IPS DF 4.7 (cell line): ENCODE results near the gene MTFP1.
"Not testable (repeated sequence)": the region's sequence is repeated elsewhere in the genome, so short reads cannot be mapped to it uniquely, and the experiment has no call there.

Experiments
- DNase-seq: peaks from one replicate; pipeline ENCODE4 v3.0.0-alpha.2; 2013; ENCODE audit warnings: low spot score; ENCODE audit errors: extremely low read depth

The MTFP1 gene

DNA sequence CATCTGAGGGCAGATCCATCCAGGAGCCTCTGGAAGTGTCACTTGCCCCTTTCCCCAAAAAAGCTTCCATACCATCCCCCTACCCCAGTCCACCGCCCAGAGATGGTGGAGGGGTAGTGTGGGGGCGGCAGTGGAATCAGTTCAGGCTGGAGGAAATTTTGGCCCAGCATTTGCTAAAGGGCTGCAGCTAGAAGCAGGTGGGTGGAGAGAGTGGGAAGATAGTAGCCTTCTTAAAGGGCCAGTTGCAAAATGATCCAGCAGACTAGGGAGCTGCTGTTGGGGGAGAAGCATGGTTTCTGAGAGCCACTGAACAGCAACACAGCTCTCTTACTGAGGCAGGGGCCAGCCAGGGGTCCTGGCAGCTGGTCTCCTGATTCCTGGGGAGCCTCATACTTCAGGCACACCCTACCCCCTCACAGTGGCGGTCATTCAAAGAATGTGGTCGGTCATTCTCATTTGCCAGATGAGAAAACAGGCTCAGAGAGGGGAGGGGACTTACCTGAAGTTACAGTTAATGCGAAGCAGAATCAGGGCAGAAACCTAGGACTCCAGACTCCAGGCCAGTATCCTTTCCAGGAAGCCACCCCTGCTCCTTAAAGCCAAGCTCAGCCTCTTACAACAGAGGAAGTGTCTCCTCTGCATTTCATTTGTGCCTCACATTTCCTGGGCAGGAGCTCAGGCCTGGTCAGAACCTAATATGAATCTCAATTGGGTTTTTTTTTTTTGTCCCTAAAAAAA lies 23.4 kb upstream of the MTFP1 start:
- no peak for DNase-seq

DNA sequence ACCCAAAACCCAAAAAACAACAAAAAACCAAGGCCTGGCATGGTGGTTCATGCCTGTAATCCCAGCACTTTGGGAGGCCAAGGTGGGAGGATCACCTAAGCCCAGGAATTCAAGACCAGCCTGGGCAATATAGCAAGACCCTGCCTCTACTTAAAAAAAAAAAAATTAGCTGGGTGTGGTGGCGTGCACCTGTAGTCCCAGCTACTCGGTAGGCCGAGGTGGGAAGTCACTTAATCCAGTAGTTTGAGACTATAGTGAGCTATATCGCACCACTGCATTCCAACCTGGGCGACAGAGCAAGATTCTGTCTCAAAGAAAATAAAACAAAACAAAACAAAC lies 22.8 kb upstream of the MTFP1 start:
- DNase-seq: not testable (repeated sequence)

DNA sequence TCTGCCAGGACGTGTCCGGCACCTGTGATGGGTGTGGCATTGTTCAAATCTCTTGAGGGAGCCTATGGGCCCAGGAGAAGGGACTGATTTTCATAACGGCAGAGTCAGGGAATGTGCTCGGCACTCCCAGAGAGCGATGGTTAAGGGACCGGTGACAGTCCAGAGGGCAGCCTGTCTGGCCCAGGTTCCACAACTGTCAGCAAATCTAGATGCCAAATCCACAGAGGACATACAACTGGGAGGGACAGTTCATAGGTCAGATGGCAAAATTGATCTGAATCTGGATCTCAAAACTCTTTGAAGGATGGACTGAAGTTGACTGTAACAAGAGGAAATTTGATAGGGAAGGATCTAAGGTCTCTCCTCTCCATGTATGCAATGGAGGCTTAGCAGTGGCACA lies 21.3 kb upstream of the MTFP1 start:
- DNase-seq: no peak

DNA sequence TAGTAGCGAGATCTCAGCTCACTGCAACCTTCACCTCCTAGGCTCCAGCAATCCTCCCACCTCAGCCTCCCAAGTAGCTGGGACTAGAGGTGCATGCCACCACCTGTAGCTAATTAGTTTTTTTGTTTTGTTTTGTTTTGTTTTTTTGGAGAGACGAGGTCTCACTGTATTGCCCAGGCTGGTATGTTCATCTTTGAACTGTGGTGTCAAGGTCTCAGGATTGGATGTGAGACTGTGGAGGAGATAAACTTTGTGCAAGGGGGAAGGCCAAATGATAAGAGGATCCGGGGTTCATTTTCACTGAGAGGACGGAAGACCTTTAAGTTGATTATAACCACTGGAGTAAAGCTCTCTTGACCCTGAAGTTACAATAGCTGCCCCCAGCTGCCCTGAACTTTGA lies 19.8 kb upstream of the MTFP1 start:
- no peak for DNase-seq

DNA sequence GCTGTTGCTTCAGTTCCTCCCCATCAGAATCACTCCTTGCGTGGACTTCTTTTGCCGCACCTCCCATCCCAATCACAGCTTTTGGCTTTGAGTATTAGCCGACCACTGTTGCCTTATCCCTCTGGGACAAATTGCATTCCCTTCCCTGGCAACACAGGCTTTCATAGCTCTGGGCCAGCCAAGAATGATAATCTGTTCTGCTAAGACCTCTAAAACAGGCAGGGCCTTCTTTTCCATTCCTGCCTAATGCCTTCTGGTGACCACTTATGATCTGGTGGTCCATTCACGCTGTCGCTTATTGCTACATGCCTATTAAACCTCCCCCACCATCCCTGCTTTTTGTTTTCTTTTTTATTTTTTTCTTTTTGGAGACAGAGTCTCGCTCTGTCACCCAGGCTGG lies 19.2 kb upstream of the MTFP1 start:
- DNase-seq: no peak

DNA sequence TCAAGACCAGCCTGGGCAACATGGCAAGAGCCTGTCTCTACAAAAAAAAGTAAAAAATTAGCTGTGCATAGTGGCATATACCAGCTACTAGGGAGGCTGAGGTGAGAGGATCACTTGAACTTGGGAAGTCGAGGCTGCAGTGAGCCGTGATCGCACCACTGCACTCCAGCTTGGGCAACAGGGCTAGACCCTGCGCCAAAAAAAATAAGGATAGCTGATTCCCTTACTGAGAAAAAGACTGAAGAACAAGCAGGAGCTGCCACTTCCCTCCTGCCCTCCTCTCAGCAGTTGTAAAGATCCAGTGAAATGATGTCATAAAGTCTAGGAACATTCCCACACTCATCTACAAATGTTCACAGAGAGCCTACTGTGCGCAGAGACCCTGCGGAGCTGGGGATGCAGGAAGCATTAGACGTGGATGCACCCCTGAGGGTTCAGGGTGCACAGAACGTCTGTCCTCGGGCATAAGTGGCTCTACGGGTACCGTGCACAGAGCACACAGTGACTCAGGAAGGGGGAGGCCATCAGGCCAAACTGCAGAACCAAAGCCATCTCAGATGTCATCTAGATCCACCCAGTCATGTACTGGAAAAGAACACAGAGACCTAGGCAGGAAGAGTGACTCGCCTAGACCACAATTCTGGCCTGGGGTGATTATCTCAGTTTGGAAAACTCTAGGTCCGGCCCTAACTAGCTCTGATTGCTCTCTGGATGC lies 17.0 kb upstream of the MTFP1 start:
- DNase-seq: no peak

DNA sequence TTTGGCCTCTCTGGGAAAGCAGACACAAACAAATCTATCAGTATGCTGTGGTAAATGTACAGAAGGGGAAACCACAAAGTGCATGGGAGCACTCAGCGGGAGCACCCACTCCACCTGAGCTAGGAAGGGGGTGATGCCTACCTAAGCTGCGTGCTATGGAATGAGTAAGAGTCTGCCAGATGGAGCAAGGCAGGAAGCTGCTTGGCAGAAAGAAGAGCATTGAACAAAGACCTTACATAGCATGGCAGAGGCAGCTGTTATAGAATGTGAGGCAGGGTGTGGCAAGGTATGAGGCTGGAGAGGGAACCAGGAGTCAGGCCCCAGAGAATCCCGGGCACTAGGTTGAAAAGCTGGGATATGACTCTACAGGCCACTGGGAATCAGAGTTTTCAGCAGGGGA lies 13.8 kb upstream of the MTFP1 start:
- no peak for DNase-seq

DNA sequence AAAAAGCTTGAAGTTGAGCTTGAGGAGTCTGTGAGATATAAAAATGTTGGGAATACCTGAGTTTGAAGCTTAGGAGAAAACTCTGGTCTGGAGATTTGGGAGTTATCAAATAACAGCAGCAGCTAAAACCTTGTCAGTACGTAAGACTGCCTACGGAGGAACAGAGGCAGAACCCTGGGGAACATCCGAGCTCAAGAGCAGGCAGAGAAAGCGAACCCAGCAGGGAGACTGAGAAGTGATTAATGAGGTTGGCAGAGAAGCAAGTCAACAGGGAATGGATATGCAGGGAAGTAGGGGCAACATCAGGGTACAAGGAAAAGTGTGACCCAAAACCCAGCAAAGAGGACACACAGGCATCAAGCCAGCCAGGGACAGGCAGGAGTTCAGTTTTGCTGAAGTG lies 12.6 kb upstream of the MTFP1 start:
- DNase-seq: no peak

DNA sequence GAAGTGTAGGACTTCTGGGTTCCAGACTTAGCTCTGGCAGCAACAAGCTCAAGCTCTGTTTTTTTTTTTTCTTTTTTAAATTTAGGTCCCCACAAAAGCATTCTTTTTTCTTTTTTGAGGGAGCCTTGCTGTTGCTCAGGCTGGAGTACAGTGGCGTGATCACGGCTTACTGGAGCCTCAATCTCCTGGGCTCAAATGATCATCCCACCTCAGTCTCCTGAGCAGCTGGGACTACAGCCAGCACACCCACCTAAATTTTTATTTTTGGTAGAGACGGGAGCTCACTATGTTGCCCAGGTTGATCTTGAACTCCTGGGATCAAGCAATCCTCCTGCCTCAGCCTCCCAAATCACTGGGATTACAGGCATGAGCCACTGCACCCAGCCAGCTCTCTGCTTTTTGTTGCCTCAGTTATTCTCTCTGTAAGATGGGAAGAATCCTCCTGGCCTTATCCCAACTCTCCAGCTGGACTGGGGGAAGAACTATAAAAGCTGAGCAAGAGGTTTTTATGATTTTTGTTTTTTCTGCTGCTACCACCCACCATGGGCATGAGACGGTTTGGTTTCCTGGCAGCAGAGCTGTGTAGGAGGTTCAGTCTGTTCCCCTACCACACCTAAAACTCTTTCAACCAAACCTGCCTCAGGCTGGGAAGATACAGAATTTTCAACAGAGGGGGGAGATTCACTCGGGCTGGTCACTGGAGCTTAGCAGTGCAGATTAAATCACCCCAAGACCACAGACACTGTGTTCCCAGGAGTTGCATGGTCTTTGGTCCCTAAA lies 11.6 kb upstream of the MTFP1 start:
- DNase-seq: no peak

DNA sequence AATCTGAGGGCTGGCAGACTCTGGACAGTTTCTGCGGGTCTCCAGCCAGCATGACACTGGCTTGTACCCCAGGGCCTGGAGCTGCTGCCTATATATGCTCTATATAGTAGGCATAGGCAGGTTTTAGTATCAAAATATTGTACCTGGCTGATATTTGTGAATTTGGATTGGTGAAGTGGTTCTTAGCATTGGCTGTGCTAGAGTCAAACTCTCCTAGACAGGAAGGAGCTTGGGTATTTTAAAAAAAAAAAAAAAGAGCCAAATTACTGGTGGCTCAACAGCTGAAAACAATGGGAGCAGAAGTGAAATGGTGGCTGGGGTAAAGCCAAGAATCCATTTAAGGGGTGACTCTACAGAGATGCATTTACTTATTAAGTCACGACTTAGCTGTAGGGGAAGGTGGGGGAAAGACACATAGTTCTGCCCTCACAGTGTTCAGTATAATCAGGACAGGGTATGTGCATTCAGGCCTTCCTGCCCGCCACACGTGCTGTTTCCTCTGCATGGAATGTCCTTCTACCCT lies 11.0 kb upstream of the MTFP1 start:
- DNase-seq: no peak

DNA sequence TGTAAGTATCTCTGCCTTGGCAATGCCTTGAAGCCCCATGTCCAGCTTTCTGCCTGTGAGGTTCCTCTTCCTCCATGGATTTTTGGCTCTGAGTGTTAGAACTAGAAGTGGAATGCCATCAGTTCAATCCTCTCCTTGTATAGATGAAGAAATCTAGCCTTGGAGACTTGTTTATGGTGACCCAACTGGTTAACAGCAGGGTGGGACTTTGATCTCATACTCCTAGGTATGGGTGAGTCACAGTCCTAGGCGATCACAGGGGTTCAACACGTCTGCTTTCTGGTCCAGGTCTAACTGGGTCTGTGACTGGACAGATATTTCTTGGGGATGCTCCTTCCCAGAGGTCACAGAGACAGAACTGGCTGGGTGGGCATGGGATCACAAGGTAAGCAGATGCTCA lies 9.2 kb upstream of the MTFP1 start:
- no peak for DNase-seq

DNA sequence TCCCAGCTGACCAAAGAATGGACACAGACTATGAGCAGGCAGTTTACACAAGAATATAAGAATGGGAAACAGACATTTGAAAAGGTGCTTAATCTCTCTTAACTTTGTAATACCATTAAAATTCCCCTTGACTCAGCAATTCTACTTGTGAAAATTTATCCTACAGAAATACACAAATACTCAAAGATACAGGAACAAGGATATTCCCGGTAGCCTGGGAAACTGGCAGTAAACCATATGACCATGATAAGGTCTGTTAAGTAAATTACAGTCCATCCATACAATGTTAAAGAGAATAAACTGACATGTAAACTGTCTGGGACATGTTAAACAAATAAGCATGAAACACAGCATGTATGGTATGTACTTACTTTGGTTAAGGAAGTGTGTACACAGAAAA lies 8.7 kb upstream of the MTFP1 start:
- no peak for DNase-seq

DNA sequence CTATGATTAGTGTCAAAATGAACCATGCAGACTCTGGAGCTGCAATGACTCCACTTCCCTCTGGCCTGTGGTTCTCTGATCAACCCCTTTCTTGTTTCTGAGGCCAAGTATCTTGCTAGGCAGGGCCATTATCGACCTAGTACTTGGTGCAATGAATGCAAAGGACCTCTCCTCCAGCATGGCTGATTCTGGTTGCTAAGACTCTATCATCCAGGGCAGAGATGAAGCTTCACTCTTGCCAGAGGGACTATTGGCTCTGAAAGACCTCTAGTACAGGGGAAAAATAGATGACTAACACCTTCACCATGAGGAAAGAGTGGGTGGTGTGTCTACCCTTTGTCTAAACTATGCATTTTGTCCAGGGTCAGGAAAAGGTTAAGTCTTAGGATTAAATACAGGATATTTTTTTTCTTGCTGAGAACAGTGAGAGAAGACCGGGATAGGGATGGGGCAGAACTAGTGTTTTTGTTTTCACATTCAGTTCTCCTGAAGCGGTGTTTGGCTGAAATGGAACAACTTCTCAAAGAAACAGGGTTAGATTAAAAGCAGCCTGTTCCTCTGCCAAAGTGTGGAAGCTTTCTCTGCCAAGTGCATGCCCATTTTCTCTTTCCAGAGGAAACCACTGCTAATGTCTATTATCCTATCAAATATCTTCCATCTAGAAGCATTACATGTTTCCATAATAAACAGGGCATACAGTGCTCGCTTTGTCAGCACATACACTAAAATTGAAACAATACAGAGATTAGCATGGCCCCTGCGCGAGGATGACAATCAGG lies 5.0 kb upstream of the MTFP1 start:
- DNase-seq: no peak

DNA sequence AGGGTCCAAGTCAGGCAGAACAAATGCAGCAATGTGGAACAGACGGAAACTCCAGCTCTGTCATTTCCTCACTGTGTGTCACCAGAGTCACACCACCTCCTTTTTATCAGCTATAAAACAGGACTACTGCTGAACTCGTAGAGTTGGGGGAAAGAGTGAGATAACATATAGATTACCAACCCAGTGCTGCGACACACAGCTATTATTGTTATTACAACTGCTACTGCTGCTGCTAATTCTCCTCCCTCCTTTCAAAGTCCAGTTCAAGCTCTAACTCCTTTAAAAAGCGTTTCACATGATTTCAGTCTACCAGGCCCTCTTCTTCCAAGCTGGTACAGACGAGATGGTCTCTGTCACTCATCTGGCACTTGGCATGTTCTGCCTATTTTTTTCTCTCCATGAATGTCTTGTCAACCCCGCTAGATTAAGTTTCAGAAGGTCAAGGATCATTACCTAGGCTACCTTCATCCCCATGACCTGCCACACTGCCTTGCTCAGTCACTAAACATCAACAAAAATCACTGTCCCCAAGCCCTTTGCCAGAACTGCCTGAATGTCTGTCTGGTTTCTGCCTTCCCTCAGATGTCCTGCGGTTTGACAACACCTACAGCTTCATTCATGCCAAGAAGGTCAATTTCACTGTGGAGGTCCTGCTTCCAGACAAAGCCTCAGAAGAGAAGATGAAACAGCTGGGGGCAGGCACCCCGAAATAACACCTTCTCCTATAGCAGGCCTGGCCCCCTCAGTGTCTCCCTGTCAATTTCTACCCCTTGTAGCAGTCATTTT lies 3.7 kb upstream of the MTFP1 start:
- no peak for DNase-seq

DNA sequence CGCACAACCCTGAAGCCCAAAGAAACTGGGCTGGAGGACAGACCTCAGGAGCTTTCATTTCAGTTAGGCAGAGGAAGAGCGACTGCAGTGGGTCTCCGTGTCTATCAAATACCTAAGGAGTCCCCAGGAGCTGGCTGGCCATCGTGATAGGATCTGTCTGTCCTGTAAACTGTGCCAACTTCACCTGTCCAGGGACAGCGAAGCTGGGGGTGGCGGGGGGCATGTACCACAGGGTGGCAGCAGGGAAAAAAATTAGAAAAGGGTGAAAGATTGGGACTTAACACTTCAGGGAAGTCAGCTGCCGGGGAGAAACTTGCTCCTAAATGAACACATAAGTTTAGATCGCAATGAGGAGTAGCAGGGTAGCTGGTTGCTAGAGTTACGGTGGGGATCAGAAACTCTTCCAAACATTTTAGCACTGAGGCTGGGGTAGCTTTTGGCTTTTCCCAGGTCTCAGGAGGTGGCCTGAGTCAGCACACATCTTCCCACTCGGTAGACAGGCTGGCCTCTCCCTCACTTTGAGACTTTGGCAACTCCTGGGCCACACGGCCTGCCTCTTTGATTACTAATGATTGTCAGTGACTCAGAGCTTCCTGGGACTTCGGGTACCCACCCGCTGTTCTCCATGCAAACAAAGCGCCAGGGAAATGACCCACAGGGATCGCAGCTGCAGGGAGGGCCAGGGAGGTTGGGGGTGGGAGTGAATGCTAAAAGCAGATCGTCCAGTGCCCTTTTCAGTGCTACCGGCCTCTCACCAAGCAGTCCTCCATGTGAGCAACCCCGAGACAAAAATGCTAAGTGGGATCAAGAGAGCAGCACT lies 2.9 kb upstream of the MTFP1 start:
- DNase-seq: no peak

DNA sequence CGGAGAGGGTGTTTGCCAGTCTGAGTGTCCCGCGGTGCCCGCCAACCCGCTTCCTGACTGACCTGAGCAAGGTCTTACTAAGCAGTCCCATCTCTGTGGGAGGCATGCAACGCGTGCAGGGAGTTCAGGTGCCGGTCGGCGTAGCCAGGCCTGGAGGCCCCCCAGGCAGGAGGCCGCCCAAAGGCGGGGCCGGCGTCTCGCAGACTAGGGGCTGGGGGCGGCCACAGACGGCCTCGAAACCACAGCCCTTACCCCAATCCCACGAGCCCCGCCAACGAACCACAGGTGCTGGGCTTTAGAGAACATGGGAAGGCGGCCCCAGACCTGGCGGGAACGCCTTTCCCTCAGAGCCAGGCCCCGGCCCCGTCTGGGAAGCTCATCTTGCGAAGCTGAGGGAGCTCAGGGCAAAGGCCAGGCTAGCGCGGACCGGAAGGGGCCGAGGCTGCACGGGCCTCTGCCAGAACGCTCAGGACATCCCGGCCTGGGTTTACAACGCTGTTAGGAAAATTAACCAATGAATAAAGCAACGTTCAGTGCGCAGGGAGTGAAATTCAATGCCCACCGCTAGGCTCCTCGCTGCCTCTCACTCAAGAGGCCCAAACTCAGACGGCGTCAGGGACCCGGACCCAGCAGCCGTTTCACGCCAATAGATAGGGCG lies 2.1 kb upstream of the MTFP1 start:
- no peak for DNase-seq

DNA sequence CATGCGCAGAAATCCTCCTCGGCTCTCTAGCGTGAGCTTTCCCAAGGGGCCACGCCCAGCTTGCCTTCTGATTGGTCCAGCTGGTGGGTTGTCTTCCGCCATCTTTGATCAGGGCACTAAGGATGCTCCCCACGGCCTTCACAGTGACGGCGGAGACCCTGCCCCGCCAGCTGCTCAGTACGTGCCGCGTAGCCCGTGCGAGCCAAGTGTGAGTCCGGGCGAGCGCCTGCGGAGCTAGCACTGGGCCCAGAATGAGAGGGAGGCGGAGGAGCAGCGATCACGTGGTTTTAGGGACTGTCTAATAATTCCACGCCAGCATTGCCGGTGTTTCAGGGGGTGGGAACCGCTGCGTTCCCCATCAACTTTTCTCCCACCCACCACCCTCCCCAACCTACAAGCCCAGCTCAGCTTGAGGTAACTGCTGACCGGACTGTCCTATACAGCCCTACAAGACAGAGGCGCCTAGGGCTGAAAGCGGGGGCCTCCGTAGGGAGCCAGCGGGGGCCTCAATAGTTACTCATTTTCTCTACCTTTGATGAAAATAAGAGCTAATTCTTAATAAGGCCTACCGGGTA lies 1.5 kb upstream of the MTFP1 start:
- DNase-seq: peak; percentile 100

DNA sequence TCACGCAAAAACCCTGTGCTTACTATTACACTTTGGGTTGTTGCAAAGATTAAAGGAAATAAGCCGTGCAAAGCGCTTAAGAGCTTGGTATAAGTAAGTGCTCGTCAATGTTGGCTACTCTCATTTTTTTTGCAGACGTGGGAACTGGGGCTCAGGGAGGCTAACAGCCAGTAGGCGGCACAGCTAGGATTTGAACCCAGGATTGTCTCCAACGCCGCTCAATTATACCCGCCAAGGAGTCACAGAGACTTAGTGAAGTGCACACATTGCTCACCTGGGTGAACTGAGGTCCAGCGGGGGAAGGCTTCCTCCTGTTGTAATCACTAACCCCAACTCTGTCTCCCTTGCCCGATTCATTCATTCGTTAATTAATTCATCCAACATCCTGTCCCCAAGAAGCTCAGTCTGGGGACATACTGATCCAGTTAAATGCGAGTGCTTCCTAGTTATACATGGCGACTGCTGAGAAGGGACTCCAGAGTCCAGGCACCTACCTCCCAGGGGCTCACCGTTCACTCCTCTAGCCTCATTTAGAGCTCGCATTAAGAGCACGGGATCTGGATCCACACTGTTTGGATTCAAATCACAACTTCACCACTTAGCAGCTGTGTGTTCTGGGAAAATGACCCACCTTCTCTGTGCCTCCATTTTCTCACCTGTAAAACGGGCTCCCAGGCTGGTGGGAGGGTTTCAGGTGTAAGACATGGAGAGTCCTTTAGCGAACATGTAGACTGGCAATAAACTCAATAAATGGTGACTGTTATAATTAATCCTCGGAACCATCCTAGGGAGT lies 838 bp upstream of the MTFP1 start:
- DNase-seq: no peak
